ENCODE results near the gene APBA2.
A peak's percentile ranks its signal among the peaks of the same experiment; 100 is the strongest.

The APBA2 gene

GRCh38 chr15:28985316-28985645 is 99.5 kb downstream of the APBA2 start:
- no peak for DNase-seq

GRCh38 chr15:28985691-28986090 is 99.9 kb downstream of the APBA2 start:
- peak in 2 of 14 donors; percentile 58 to 61 for DNase-seq

- DNase-seq, result peak in 1 of 14 donors; percentile 30
These were observed 100.3 kb downstream of the APBA2 start for GRCh38 chr15:28986108-28986507.

- DNase-seq, result no peak
These were observed 101.0 kb downstream of the APBA2 start for GRCh38 chr15:28986726-28987125.

- DNase-seq, result no peak
These were observed 101.6 kb downstream of the APBA2 start for GRCh38 chr15:28987337-28987736.

- peak in 12 of 14 donors; percentile 24 to 87 (median 70) for DNase-seq
These were observed 103.6 kb downstream of the APBA2 start for GRCh38 chr15:28989239-28989830.

- DNase-seq, result no peak
These were observed 104.1 kb downstream of the APBA2 start for GRCh38 chr15:28989896-28990295.

- DNase-seq, result no peak
These were observed 104.6 kb downstream of the APBA2 start for GRCh38 chr15:28990390-28990789.

GRCh38 chr15:28991236-28992171 is 105.7 kb downstream of the APBA2 start:
- peak in 5 of 14 donors; percentile 38 to 70 (median 44) for DNase-seq

- DNase-seq, result no peak
These were observed 106.6 kb downstream of the APBA2 start for GRCh38 chr15:28992336-28992864.

- DNase-seq, result peak in 11 of 14 donors; percentile 31 to 85 (median 63)
These were observed 107.4 kb downstream of the APBA2 start for GRCh38 chr15:28993051-28993719.

GRCh38 chr15:28993720-28994053 is 107.9 kb downstream of the APBA2 start:
- DNase-seq, result peak in 4 of 14 donors; percentile 52 to 72 (median 65)

- peak in 2 of 14 donors; percentile 77 to 79 for DNase-seq
These were observed 108.5 kb downstream of the APBA2 start for GRCh38 chr15:28994142-28994830.

GRCh38 chr15:28994831-28995596 is 109.2 kb downstream of the APBA2 start:
- peak in 11 of 14 donors; percentile 31 to 94 (median 71) for DNase-seq

- DNase-seq, result peak in 2 of 14 donors; percentile 21 to 51
These were observed 109.9 kb downstream of the APBA2 start for GRCh38 chr15:28995705-28996104.

- DNase-seq, result peak in 2 of 14 donors; percentile 35 to 70
These were observed 110.5 kb downstream of the APBA2 start for GRCh38 chr15:28996289-28996688.

GRCh38 chr15:28996953-28997352 is 111.2 kb downstream of the APBA2 start:
- DNase-seq, result no peak

GRCh38 chr15:28997791-28998190 is 112.0 kb downstream of the APBA2 start:
- DNase-seq, result no peak

GRCh38 chr15:28998511-28998910 is 112.7 kb downstream of the APBA2 start:
- no peak for DNase-seq

- DNase-seq, result no peak
These were observed 117.5 kb downstream of the APBA2 start for GRCh38 chr15:29003191-29003839.

GRCh38 chr15:29003840-29004233 is 118.1 kb downstream of the APBA2 start:
- no peak for DNase-seq

Data from C1 segment of cervical spinal cord (tissue), 14 donors.